Activated effector memory CD4-positive, alpha-beta T cell treated with Interleukin-2 at 50 U/mL for 16 hours (primary cell): ENCODE results near the gene CFI.
"Not testable (repeated sequence)": the region's sequence is repeated elsewhere in the genome, so short reads cannot be mapped to it uniquely, and the experiment has no call there.

Experiments
- DNase-seq: peaks from one replicate; pipeline ENCODE4 v3.0.0-alpha.2; 2020

Gene CFI

GRCh38 chr4:109795059-109795458 is 6.7 kb downstream of the CFI start:
- DNase-seq = no peak

GRCh38 chr4:109787807-109788206 is 14.0 kb downstream of the CFI start:
- no peak for DNase-seq

GRCh38 chr4:109786846-109787245 is 15.0 kb downstream of the CFI start:
- no peak for DNase-seq

- DNase-seq = not testable (repeated sequence)
These were observed 19.7 kb downstream of the CFI start for GRCh38 chr4:109782092-109782491.

GRCh38 chr4:109764789-109765402 is 36.9 kb downstream of the CFI start:
- no peak for DNase-seq

GRCh38 chr4:109764376-109764775 is 37.4 kb downstream of the CFI start:
- no peak for DNase-seq

- DNase-seq = no peak
These were observed 41.1 kb downstream of the CFI start for GRCh38 chr4:109760682-109761081.

- DNase-seq = no peak
These were observed 46.1 kb downstream of the CFI start for GRCh38 chr4:109755656-109756055.

GRCh38 chr4:109754093-109754857 is 47.5 kb downstream of the CFI start:
- DNase-seq = no peak

- DNase-seq = no peak
These were observed 49.3 kb downstream of the CFI start for GRCh38 chr4:109752525-109752924.

GRCh38 chr4:109751852-109752251 is 49.9 kb downstream of the CFI start:
- no peak for DNase-seq

GRCh38 chr4:109750652-109751244 is 51.1 kb downstream of the CFI start:
- no peak for DNase-seq

GRCh38 chr4:109749388-109750082 is 52.3 kb downstream of the CFI start:
- DNase-seq = no peak

- no peak for DNase-seq
These were observed 53.7 kb downstream of the CFI start for GRCh38 chr4:109748114-109748513.

GRCh38 chr4:109746728-109747127 is 55.1 kb downstream of the CFI start:
- DNase-seq = no peak

- no peak for DNase-seq
These were observed 56.0 kb downstream of the CFI start for GRCh38 chr4:109745830-109746229.

GRCh38 chr4:109739547-109739946 is 62.3 kb downstream of the CFI start:
- DNase-seq = no peak

GRCh38 chr4:109738104-109738872 is 63.5 kb downstream of the CFI start:
- DNase-seq = no peak

GRCh38 chr4:109735566-109736365 is 66.0 kb downstream of the CFI start:
- no peak for DNase-seq

GRCh38 chr4:109733728-109734127 is 68.1 kb downstream of the CFI start:
- DNase-seq = no peak

- DNase-seq = no peak
These were observed 70.9 kb downstream of the CFI start for GRCh38 chr4:109730619-109731545.
